ENCODE data around the gene RAD50.

RAD50 gene

DNA sequence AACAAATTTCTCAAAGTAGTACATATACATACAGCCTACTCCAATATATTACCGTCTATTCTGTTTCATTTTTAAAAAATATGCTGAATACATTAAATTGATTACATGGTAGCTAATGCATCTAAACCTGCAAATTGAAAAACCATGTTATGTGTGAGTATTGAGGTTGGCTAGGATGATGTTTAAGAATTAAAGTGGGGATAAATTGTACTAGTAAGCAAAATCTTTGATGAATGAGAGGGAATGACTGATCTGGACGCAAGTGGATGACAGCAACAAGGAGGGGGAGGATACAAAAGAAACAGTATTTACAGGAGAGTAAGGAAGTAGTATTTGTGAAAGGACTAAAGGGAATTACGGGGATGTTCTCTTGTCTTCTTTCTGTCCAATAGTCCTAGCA is 37.4 kb downstream of the RAD50 start:
- no peaks in the 10 kb centered on the region for H3K27me3 Mint-ChIP-seq (ENCODE audit: low read depth, poor library complexity)
- H3K36me3 Mint-ChIP-seq (ENCODE audit: low read depth) = peaks cover 43% of the 10 kb centered on the region
- H3K9me3 Mint-ChIP-seq = no peaks in the 10 kb centered on the region
- no peaks in the 10 kb centered on the region for H3K4me1 Mint-ChIP-seq
- no peak overlapping the region for H3K27ac Mint-ChIP-seq
- TF ChIP-seq, protein P1, sequence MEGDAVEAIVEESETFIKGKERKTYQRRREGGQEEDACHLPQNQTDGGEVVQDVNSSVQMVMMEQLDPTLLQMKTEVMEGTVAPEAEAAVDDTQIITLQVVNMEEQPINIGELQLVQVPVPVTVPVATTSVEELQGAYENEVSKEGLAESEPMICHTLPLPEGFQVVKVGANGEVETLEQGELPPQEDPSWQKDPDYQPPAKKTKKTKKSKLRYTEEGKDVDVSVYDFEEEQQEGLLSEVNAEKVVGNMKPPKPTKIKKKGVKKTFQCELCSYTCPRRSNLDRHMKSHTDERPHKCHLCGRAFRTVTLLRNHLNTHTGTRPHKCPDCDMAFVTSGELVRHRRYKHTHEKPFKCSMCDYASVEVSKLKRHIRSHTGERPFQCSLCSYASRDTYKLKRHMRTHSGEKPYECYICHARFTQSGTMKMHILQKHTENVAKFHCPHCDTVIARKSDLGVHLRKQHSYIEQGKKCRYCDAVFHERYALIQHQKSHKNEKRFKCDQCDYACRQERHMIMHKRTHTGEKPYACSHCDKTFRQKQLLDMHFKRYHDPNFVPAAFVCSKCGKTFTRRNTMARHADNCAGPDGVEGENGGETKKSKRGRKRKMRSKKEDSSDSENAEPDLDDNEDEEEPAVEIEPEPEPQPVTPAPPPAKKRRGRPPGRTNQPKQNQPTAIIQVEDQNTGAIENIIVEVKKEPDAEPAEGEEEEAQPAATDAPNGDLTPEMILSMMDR (IDR thresholded peaks at IDR 0.05) = no peak
- DNase-seq = no peak
- H3K4me3 Mint-ChIP-seq = no peak overlapping the region

- TF ChIP-seq, protein P1 (IDR thresholded peaks at IDR 0.05) = no peak
- Mint-ChIP-seq H3K4me1 (no peaks in the 10 kb centered on the region), H3K36me3 (ENCODE audit: low read depth) (peaks cover 39% of the 10 kb centered on the region), H3K27ac (no peak overlapping the region), H3K4me3 (no peak overlapping the region), H3K27me3 (ENCODE audit: low read depth, poor library complexity) (no peaks in the 10 kb centered on the region), H3K9me3 (no peaks in the 10 kb centered on the region)
- no peak for DNase-seq
Observed at GRCh38 chr5:132595624-132596023, 38.8 kb downstream of the RAD50 start.

- Mint-ChIP-seq H3K4me1 (no peaks in the 10 kb centered on the region), H3K4me3 (no peak overlapping the region), H3K9me3 (no peaks in the 10 kb centered on the region), H3K36me3 (ENCODE audit: low read depth) (peaks cover 54% of the 10 kb centered on the region), H3K27me3 (ENCODE audit: low read depth, poor library complexity) (no peaks in the 10 kb centered on the region), H3K27ac (no peak overlapping the region)
- no peak for DNase-seq
- TF ChIP-seq, protein P1 (IDR thresholded peaks at IDR 0.05) = no peak
Observed at GRCh38 chr5:132601071-132601728, 44.4 kb downstream of the RAD50 start.

GRCh38 chr5:132607095-132607494 is 50.3 kb downstream of the RAD50 start:
- H3K4me1 Mint-ChIP-seq = no peaks in the 10 kb centered on the region
- TF ChIP-seq, protein P1 (IDR thresholded peaks at IDR 0.05) = no peak
- H3K27ac Mint-ChIP-seq = no peak overlapping the region
- peaks cover 8% of the 10 kb centered on the region for H3K9me3 Mint-ChIP-seq
- DNase-seq = no peak
- no peak overlapping the region for H3K4me3 Mint-ChIP-seq
- H3K36me3 Mint-ChIP-seq (ENCODE audit: low read depth) = peaks cover 73% of the 10 kb centered on the region
- no peaks in the 10 kb centered on the region for H3K27me3 Mint-ChIP-seq (ENCODE audit: low read depth, poor library complexity)

GRCh38 chr5:132608107-132608506 is 51.3 kb downstream of the RAD50 start:
- H3K4me3 Mint-ChIP-seq = no peak overlapping the region
- TF ChIP-seq, protein P1 (IDR thresholded peaks at IDR 0.05) = no peak
- H3K4me1 Mint-ChIP-seq = no peaks in the 10 kb centered on the region
- H3K27ac Mint-ChIP-seq = no peak overlapping the region
- H3K36me3 Mint-ChIP-seq (ENCODE audit: low read depth) = peaks cover 80% of the 10 kb centered on the region
- H3K9me3 Mint-ChIP-seq = peaks cover 8% of the 10 kb centered on the region
- H3K27me3 Mint-ChIP-seq (ENCODE audit: low read depth, poor library complexity) = no peaks in the 10 kb centered on the region
- no peak for DNase-seq

- peaks cover 51% of the 10 kb centered on the region for H3K36me3 Mint-ChIP-seq (ENCODE audit: low read depth)
- no peaks in the 10 kb centered on the region for H3K27me3 Mint-ChIP-seq (ENCODE audit: low read depth, poor library complexity)
- no peaks in the 10 kb centered on the region for H3K4me1 Mint-ChIP-seq
- H3K9me3 Mint-ChIP-seq = peaks cover 8% of the 10 kb centered on the region
- H3K4me3 Mint-ChIP-seq = no peak overlapping the region
- TF ChIP-seq, protein P1 (IDR thresholded peaks at IDR 0.05) = no peak
- DNase-seq = no peak
- H3K27ac Mint-ChIP-seq = no peak overlapping the region
Observed at GRCh38 chr5:132611965-132612364, 55.2 kb downstream of the RAD50 start.

All from nephron progenitor cell (in vitro differentiated cells).